GM18858 (cell line): ENCODE measurements around the gene PPP1R37.

ENCODE experiments used
- ATAC-seq: cut with Tn5 transposase; IDR thresholded peaks from one replicate; pipeline ENCODE4 v1.9.1; 2021; ENCODE audit not compliant: unreplicated experiment

PPP1R37 gene

DNA sequence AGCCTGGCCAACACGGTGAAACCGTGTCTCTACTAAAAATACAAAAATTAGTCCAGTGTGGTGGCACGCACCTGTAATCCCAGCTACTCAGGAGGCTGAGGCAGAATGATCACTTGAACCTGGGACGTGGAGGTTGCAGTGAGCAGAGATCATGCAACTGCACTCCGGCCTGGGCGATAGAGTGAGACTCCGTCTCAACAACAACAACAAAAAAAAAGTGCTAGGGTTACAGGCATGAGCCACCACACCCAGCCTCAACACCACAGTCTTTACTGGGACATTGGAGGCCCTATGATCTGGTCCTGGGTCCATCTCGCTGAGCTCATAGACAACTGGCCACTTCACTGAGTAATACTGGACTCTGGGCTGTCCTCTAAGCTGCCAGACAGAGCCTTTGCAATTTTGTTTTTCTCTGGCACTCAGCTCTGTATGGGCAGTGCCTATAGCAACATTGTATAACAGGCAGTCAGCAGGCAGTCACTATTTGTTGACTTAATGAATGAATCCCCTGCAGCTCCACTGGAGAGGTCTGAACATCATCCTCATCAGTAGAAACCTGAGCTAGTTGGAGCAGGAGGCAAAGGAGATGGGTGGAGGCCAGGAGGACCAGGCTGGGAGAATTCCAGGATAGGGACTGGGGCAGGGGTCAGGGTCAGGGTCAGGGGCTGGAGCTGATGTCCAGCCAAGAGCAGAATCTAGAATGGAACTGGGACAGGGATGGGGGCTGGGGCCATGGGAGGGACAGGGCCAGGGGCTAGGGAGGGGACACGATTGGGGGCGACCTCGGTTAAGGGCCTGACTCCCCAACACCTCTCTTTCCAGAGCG, 93.7 kb downstream of the PPP1R37 start:
- ATAC-seq, result no peak

DNA sequence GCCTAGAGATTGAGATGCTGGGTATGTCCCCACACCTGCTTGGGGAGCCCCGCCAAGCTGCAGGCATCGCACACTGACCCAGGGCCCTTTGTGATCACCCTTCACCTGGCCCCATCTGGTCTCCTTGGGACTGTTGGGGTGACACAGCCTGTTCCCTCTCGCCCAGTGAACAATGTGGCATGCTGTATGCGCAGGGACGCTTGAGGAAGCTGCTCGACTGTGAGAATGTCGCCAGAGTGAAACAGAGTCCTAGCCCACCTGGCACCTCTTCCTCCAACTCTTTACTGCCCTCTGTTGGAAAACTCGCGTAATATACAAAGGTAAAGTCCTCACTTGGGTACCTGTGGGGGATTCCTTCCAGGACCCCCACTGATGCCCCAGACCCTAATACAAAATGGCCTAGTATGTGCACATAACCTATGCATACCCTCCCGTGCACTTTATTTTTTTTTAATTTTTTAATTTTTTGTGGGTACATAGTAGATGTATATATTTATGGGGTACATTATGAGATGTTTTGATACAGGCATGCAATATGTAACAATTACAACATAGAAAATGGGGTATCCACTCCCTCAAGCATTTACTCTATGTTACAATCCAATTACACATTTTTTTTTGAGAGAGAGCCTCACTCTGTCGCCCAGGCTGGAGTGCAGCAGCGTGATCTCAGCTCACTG, 94.6 kb downstream of the PPP1R37 start:
- ATAC-seq, result no peak

DNA sequence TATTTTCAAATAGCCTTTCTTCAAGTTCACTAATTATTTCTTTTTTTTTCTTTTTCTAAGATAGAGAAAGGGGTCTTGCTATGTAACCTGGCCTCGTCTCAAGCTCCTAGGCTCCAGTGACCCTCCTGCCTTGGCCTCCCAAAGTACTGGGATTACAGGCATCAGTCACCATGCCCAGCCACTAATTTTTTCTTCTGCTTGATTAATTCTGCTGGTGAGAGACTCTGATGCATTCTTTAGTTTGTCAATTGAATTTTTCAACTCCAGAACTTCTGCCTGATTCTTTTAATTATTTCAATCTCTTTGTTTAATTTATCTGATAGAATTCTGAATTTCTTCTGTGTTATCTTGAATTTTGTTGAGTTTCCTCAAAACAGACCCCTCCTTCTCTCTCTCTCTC, 97.0 kb downstream of the PPP1R37 start:
- ATAC-seq, result no peak

DNA sequence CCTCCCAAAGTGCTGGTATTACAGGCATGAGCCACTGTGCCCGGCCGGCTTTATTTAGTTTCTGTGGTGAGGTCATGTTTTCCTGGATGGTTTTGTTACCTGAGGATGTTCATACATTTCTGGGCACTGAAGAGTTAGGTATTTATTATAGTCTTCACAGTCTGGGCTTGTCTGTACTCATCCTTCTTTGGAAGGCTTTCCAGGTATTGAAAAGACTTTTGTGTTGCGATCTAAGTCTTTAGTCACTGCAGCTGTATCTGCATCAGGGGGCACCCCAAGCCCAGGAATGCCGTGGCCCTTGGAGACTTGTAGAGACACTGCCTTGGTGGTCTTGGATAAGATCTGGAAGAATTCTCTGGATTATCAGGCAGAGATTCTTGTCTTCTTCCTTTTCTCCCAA, 98.4 kb downstream of the PPP1R37 start:
- ATAC-seq, result no peak

DNA sequence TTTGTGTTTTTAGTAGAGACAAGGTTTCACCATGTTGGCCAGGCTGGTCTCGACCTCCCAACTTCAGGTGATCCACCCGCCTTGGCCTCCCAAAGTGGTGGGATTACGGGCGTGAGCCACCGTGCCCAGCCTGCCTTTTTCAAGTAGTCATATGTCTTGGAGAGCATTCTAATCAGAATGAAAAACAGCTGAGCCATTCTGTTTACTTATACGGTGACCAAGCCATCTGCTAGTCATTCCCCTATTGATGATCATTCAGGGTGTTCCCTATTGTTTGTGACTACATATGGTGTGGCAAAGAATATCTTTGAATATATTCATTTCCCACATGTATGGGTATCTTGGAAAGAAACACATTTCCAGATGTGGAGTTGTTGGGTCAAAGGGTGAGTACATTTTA, 102.8 kb downstream of the PPP1R37 start:
- no peak for ATAC-seq
